ENCODE measurements around the gene PRPF8. TPM values are rescaled to one million over a fixed set of nuclear protein-coding genes. Genes with fewer than 3 reads are reported as not detected.

Gene PRPF8
- total RNA-seq, 4 donors from 2014 or later: 111 to 195 (median 161) TPM

GRCh38 chr17:1612400-1612799, 72.3 kb downstream of the PRPF8 start:
- H3K4me1 ChIP-seq: no peaks in the 10 kb centered on the region
- H3K9me3 ChIP-seq: no peaks in the 10 kb centered on the region
- no peak overlapping the region for H3K4me3 ChIP-seq
- ATAC-seq: no peak
- H3K36me3 ChIP-seq: peaks cover 0 to 45% of the 10 kb centered on the region in 2 donors
- TF ChIP-seq EP300 (IDR thresholded peaks at IDR 0.05) (no peak), POLR2AphosphoS5 (IDR thresholded peaks at IDR 0.05) (no peak), POLR2A (IDR thresholded peaks at IDR 0.05) (no peak), CTCF (IDR thresholded peaks at IDR 0.05) (no peak)
- no peaks in the 10 kb centered on the region for H3K27me3 ChIP-seq
- WGBS, 2 donors (ENCODE audit: low coverage in 1 of 2): 76% methylated on average over 6 of the region's 16 CpGs; no CpG with 5 or more reads in 1 of the 2 donors
- peak overlapping the region in 2 of 4 donors; percentile 4 to 42 for H3K27ac ChIP-seq

- H3K27ac ChIP-seq: peak overlapping the region in 1 of 4 donors; percentile 42
- H3K36me3 ChIP-seq: peaks cover 0 to 43% of the 10 kb centered on the region in 2 donors
- H3K9me3 ChIP-seq: no peaks in the 10 kb centered on the region
- 73 to 91% methylated on average over 6 to 10 of the region's 10 CpGs for WGBS, 2 donors (ENCODE audit: low coverage in 1 of 2)
- H3K27me3 ChIP-seq: no peaks in the 10 kb centered on the region
- peak; percentile 38 for ATAC-seq
- no peak overlapping the region for H3K4me3 ChIP-seq
- H3K4me1 ChIP-seq: peaks cover 0 to 1% (median 0%) of the 10 kb centered on the region in 3 donors
- TF ChIP-seq CTCF (IDR thresholded peaks at IDR 0.05) (no peak), POLR2A (IDR thresholded peaks at IDR 0.05) (no peak)
Measured at GRCh38 chr17:1611715-1612114, 73.0 kb downstream of the PRPF8 start.

- H3K4me3 ChIP-seq: no peak overlapping the region
- peaks cover 0 to 23% of the 10 kb centered on the region in 2 donors for H3K36me3 ChIP-seq
- H3K9me3 ChIP-seq: no peaks in the 10 kb centered on the region
- H3K4me1 ChIP-seq: peaks cover 0 to 5% (median 0%) of the 10 kb centered on the region in 3 donors
- no peak overlapping the region for H3K27ac ChIP-seq
- 80 to 81% methylated on average over 1 to 5 of the region's 7 CpGs for WGBS, 2 donors (ENCODE audit: low coverage in 1 of 2)
- no peak for ATAC-seq
- no peak for TF ChIP-seq CTCF (IDR thresholded peaks at IDR 0.05)
- no peak for TF ChIP-seq POLR2A (IDR thresholded peaks at IDR 0.05)
- TF ChIP-seq EP300 (IDR thresholded peaks at IDR 0.05): no peak
- TF ChIP-seq POLR2AphosphoS5 (IDR thresholded peaks at IDR 0.05): no peak
- no peaks in the 10 kb centered on the region for H3K27me3 ChIP-seq
Measured at GRCh38 chr17:1608676-1609075, 76.0 kb downstream of the PRPF8 start.

- Histone ChIP-seq H3K9me3 (no peaks in the 10 kb centered on the region), H3K27me3 (no peaks in the 10 kb centered on the region), H3K36me3 (peaks cover 0 to 16% of the 10 kb centered on the region in 2 donors), H3K27ac (peak overlapping the region in 3 of 4 donors; percentile 8 to 66 (median 49)), H3K4me1 (peaks cover 0 to 5% (median 0%) of the 10 kb centered on the region in 3 donors), H3K4me3 (no peak overlapping the region)
- TF ChIP-seq CTCF (IDR thresholded peaks at IDR 0.05) (no peak), EP300 (IDR thresholded peaks at IDR 0.05) (no peak), POLR2AphosphoS5 (IDR thresholded peaks at IDR 0.05) (no peak), POLR2A (IDR thresholded peaks at IDR 0.05) (no peak)
- no peak for ATAC-seq
- 60% methylated on average over 4 of the region's 5 CpGs; no CpG with 5 or more reads in 1 of the 2 donors for WGBS, 2 donors (ENCODE audit: low coverage in 1 of 2)
Measured at GRCh38 chr17:1607971-1608320, 76.7 kb downstream of the PRPF8 start.

GRCh38 chr17:1606352-1606985, 78.2 kb downstream of the PRPF8 start:
- H3K36me3 ChIP-seq: peaks cover 0 to 1% of the 10 kb centered on the region in 2 donors
- H3K4me3 ChIP-seq: no peak overlapping the region
- H3K9me3 ChIP-seq: no peaks in the 10 kb centered on the region
- TF ChIP-seq POLR2AphosphoS5 (IDR thresholded peaks at IDR 0.05): no peak
- no peak for TF ChIP-seq CTCF (IDR thresholded peaks at IDR 0.05)
- TF ChIP-seq POLR2A (IDR thresholded peaks at IDR 0.05): no peak
- no peak for TF ChIP-seq EP300 (IDR thresholded peaks at IDR 0.05)
- H3K27me3 ChIP-seq: no peaks in the 10 kb centered on the region
- peak overlapping the region in 3 of 4 donors; percentile 49 to 66 (median 54) for H3K27ac ChIP-seq
- WGBS, 2 donors (ENCODE audit: low coverage in 1 of 2): no CpG with 5 or more reads among the region's 26 CpGs
- ATAC-seq: no peak
- H3K4me1 ChIP-seq: peaks cover 0 to 5% (median 0%) of the 10 kb centered on the region in 3 donors

Data from gastroesophageal sphincter (tissue), 4 donors.